Amniotic stem cell (primary cell): Measurements from ENCODE around the gene TBC1D14.

ENCODE experiments used
- DNase-seq: peaks from one replicate; lab custom pipeline; 2025; lab: John Stamatoyannopoulos, UW

Gene TBC1D14

GRCh38 chr4:7001271-7001670, 91.6 kb downstream of the TBC1D14 start:
- DNase-seq, result no peak

GRCh38 chr4:7002336-7002735, 92.7 kb downstream of the TBC1D14 start:
- no peak for DNase-seq

GRCh38 chr4:7003176-7003878, 93.7 kb downstream of the TBC1D14 start:
- no peak for DNase-seq

GRCh38 chr4:7003879-7004240, 94.2 kb downstream of the TBC1D14 start:
- no peak for DNase-seq

GRCh38 chr4:7004331-7004730, 94.7 kb downstream of the TBC1D14 start:
- peak; percentile 79 for DNase-seq

GRCh38 chr4:7005571-7005970, 95.9 kb downstream of the TBC1D14 start:
- DNase-seq, result no peak

- DNase-seq, result no peak
Measured at GRCh38 chr4:7006411-7006810, 96.8 kb downstream of the TBC1D14 start.

- DNase-seq, result no peak
Measured at GRCh38 chr4:7007142-7007907, 97.7 kb downstream of the TBC1D14 start.

GRCh38 chr4:7007944-7008343, 98.3 kb downstream of the TBC1D14 start:
- no peak for DNase-seq

- DNase-seq, result no peak
Measured at GRCh38 chr4:7009564-7009963, 99.9 kb downstream of the TBC1D14 start.

GRCh38 chr4:7013175-7013574, 103.5 kb downstream of the TBC1D14 start:
- DNase-seq, result no peak

- no peak for DNase-seq
Measured at GRCh38 chr4:7014815-7015214, 105.2 kb downstream of the TBC1D14 start.

GRCh38 chr4:7015383-7016035, 105.9 kb downstream of the TBC1D14 start:
- DNase-seq, result no peak

- no peak for DNase-seq
Measured at GRCh38 chr4:7016086-7016485, 106.5 kb downstream of the TBC1D14 start.

GRCh38 chr4:7016512-7016911, 106.9 kb downstream of the TBC1D14 start:
- DNase-seq, result no peak

- no peak for DNase-seq
Measured at GRCh38 chr4:7017446-7018048, 107.9 kb downstream of the TBC1D14 start.

- DNase-seq, result no peak
Measured at GRCh38 chr4:7018281-7018680, 108.7 kb downstream of the TBC1D14 start.

GRCh38 chr4:7019367-7019766, 109.7 kb downstream of the TBC1D14 start:
- no peak for DNase-seq

- DNase-seq, result no peak
Measured at GRCh38 chr4:7020290-7020689, 110.7 kb downstream of the TBC1D14 start.

GRCh38 chr4:7020856-7021255, 111.2 kb downstream of the TBC1D14 start:
- DNase-seq, result no peak

GRCh38 chr4:7021355-7021754, 111.7 kb downstream of the TBC1D14 start:
- no peak for DNase-seq

GRCh38 chr4:7021930-7022664, 112.5 kb downstream of the TBC1D14 start:
- peak; percentile 80 for DNase-seq
